Measurements from ENCODE around the gene ITPR2. TPM values are rescaled to one million over a fixed set of nuclear protein-coding genes. Genes with fewer than 3 reads are reported as not detected.
"Not testable (repeated sequence)": the region's sequence is repeated elsewhere in the genome, so short reads cannot be mapped to it uniquely, and the experiment has no call there.

The ITPR2 gene
- total RNA-seq, 2 donors from 2014 or later: 31.3 to 31.7 TPM

- intact Hi-C loops (cut with DNase I, micrococcal nuclease): no loop called here
- DNase-seq: no peak
- no peak for ATAC-seq
Observed at GRCh38 chr12:26696613-26697092, 136.3 kb downstream of the ITPR2 start.

GRCh38 chr12:26696048-26696612, 136.9 kb downstream of the ITPR2 start:
- ATAC-seq: no peak
- DNase-seq: no peak
- intact Hi-C loops (cut with DNase I, micrococcal nuclease): no loop called here

- DNase-seq (no peak), ATAC-seq (no peak)
- intact Hi-C loops (cut with DNase I, micrococcal nuclease): no loop called here
Observed at GRCh38 chr12:26694402-26694801, 138.6 kb downstream of the ITPR2 start.

GRCh38 chr12:26692407-26692806, 140.6 kb downstream of the ITPR2 start:
- intact Hi-C loops (cut with DNase I, micrococcal nuclease): no loop called here
- no peak for ATAC-seq
- DNase-seq: no peak

GRCh38 chr12:26691234-26691970, 141.6 kb downstream of the ITPR2 start:
- ATAC-seq (no peak), DNase-seq (no peak)
- intact Hi-C loops (cut with DNase I, micrococcal nuclease): no loop called here

- DNase-seq (no peak), ATAC-seq (no peak)
- intact Hi-C loops (cut with DNase I, micrococcal nuclease): no loop called here
Observed at GRCh38 chr12:26690601-26691000, 142.4 kb downstream of the ITPR2 start.

GRCh38 chr12:26689281-26689841, 143.6 kb downstream of the ITPR2 start:
- ATAC-seq (no peak), DNase-seq (no peak)
- intact Hi-C loops (cut with DNase I, micrococcal nuclease): no loop called here

GRCh38 chr12:26688344-26688904, 144.6 kb downstream of the ITPR2 start:
- DNase-seq (no peak), ATAC-seq (no peak)
- intact Hi-C loops (cut with DNase I, micrococcal nuclease): no loop called here

- DNase-seq (no peak), ATAC-seq (no peak)
- intact Hi-C loops (cut with DNase I, micrococcal nuclease): no loop called here
Observed at GRCh38 chr12:26686408-26686807, 146.6 kb downstream of the ITPR2 start.

- ATAC-seq: no peak
- DNase-seq: no peak
- intact Hi-C loops (cut with DNase I, micrococcal nuclease): no loop called here
Observed at GRCh38 chr12:26684101-26684500, 148.9 kb downstream of the ITPR2 start.

- intact Hi-C loops (cut with DNase I, micrococcal nuclease): no loop called here
- DNase-seq: no peak
- ATAC-seq: no peak
Observed at GRCh38 chr12:26683443-26683842, 149.6 kb downstream of the ITPR2 start.

- DNase-seq (no peak), ATAC-seq (peak; percentile 69)
- intact Hi-C loops (cut with DNase I, micrococcal nuclease): no loop called here
Observed at GRCh38 chr12:26680727-26681455, 152.1 kb downstream of the ITPR2 start.

GRCh38 chr12:26678697-26679660, 154.0 kb downstream of the ITPR2 start:
- intact Hi-C loops (cut with DNase I, micrococcal nuclease): no loop called here
- ATAC-seq (peak; percentile 64), DNase-seq (no peak)

- intact Hi-C loops (cut with DNase I, micrococcal nuclease); ATAC-seq: not testable (repeated sequence)
Observed at GRCh38 chr12:26671487-26671886, 161.5 kb downstream of the ITPR2 start.

GRCh38 chr12:26668847-26669246, 164.1 kb downstream of the ITPR2 start:
- DNase-seq: no peak
- intact Hi-C loops (cut with DNase I, micrococcal nuclease): no loop called here
- ATAC-seq: no peak

More at GRCh38 chr12:26671487-26671886, 161.5 kb downstream of the ITPR2 start:
- DNase-seq: not testable (repeated sequence)

- no peak for DNase-seq
- intact Hi-C loops (cut with DNase I, micrococcal nuclease): no loop called here
- no peak for ATAC-seq
Observed at GRCh38 chr12:26668230-26668629, 164.8 kb downstream of the ITPR2 start.

- intact Hi-C loops (cut with DNase I, micrococcal nuclease): no loop called here
- ATAC-seq (no peak), DNase-seq (no peak)
Observed at GRCh38 chr12:26666286-26666685, 166.7 kb downstream of the ITPR2 start.

GRCh38 chr12:26661399-26661798, 171.6 kb downstream of the ITPR2 start:
- DNase-seq: no peak
- intact Hi-C loops (cut with DNase I, micrococcal nuclease): no loop called here
- ATAC-seq: no peak
